Epithelial cell of esophagus (primary cell): ENCODE data around the gene SPATA18.

Experiments
- DNase-seq: peaks from one replicate; pipeline ENCODE4 v3.0.0; 2010; ENCODE audit warnings: low read depth
- H3K4me3 ChIP-seq: 2 replicates; pipeline ENCODE4 v1.5.1; 2011; ENCODE audit warnings: mild to moderate bottlenecking, low read length, control low read depth
- CTCF ChIP-seq: IDR thresholded peaks from 2 replicates; pipeline ENCODE4 v1.5.1; 2011; ENCODE audit warnings: low read depth, mild to moderate bottlenecking, low read length, control low read depth, inconsistent platforms; ENCODE audit not compliant: insufficient read depth; ENCODE audit errors: missing control alignments

Gene SPATA18

GRCh38 chr4:52012651-52013050, 38.5 kb upstream of the SPATA18 start:
- no peak for DNase-seq
- TF ChIP-seq CTCF = no peak

DNA sequence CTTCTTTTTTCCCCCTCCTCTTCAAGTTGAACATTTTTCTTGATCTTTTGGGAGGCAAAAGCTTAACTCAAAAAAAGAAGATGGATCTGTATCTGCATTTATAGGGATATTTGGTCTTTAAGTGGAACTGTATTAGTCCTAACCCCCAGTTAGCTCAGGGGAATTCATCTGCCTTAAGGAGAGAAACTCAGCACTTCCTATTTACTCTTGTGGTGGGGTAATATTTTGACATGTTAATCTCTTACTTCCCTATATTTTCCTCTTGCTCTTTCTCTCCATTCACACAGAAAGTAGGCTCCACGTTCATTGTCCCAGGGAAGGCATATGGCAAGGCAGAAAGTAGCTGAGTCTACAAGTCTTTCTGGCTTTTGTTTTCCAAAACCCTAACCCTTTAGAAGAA, 36.2 kb upstream of the SPATA18 start:
- no peak overlapping the region for H3K4me3 ChIP-seq
- no peak for TF ChIP-seq CTCF
- no peak for DNase-seq

More at GRCh38 chr4:52012651-52013050, 38.5 kb upstream of the SPATA18 start:
- no peak overlapping the region for H3K4me3 ChIP-seq

DNA sequence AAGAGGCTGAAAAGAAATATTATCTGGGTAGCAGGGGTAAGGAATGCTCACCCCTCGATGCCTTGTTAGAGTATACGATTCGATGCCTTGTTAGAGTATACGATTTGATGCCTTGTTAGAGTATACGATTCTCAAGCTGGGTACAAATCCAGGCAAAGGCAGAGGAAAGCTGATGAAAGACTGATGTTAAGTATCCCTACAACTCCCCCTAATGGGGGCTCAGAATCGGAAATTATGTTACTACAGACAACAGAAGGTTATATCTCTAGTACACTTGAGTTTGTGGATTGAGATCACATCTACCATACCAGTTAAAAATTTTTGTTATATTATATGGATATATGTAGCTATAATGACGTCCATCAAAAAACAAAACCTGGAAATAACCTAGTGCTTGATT, 35.7 kb upstream of the SPATA18 start:
- no peak for TF ChIP-seq CTCF

GRCh38 chr4:52016981-52017380, 34.1 kb upstream of the SPATA18 start:
- H3K4me3 ChIP-seq = no peak overlapping the region
- DNase-seq = no peak
- no peak for TF ChIP-seq CTCF

More for the DNA sequence above, 35.7 kb upstream of the SPATA18 start:
- no peak for DNase-seq
- H3K4me3 ChIP-seq = no peak overlapping the region

- no peak for TF ChIP-seq CTCF
- no peak overlapping the region for H3K4me3 ChIP-seq
- DNase-seq = no peak
Measured at GRCh38 chr4:52017814-52018213, 33.3 kb upstream of the SPATA18 start.

GRCh38 chr4:52019936-52020657, 31.0 kb upstream of the SPATA18 start, which contains the start of gene LRRC66:
Gene LRRC66, minus strand, starts transcription at chr4:52020363. Its CDS starts 2,750 bp downstream, at chr4:52017613.
- TF ChIP-seq CTCF = no peak
- H3K4me3 ChIP-seq = no peak within 1 kb of the TSS
- peak; percentile 36 for DNase-seq

DNA sequence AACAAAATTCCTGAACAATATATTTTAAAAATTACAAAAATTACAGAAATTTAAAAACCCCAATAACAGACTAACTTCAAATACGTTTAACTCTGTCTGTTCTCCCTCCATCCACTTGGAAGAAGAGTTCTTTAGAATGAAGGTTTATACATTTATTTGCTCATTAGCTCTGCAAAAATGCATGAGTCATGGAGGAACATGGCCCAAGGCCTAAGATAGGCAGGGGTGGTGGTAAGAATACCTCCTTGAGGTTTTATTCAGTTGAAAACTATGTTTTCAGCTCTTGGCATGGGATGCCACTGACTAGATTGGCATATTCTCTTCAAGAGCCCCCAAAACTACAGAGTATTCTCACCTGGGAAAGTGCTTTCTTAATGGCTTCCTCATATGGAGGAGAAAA, 22.1 kb upstream of the SPATA18 start:
- TF ChIP-seq CTCF = no peak
- peak; percentile 78 for DNase-seq
- no peak overlapping the region for H3K4me3 ChIP-seq
